H7 (cell line): Measurements from ENCODE around the gene ICE1. TPM values are rescaled to one million over a fixed set of nuclear protein-coding genes. Genes with fewer than 3 reads are reported as not detected.

Source experiments
- DNase-seq: peaks from one replicate; pipeline ENCODE4 v3.0.0; 2012
- H3K27me3 ChIP-seq: 2 replicates; pipeline ENCODE4 v1.6.0; 2011; ENCODE audit warnings: mild to moderate bottlenecking, low read length; ENCODE audit not compliant: control insufficient read depth, insufficient read depth
- H3K36me3 ChIP-seq: replicated peaks from 2 replicates; pipeline ENCODE4 v1.5.1; 2011; ENCODE audit warnings: low read length; ENCODE audit not compliant: control insufficient read depth, insufficient read depth
- H3K4me3 ChIP-seq: 2 replicates; pipeline ENCODE4 v1.5.1; 2011; ENCODE audit warnings: low read depth, mild to moderate bottlenecking, control low read depth, low read length, moderate library complexity; ENCODE audit not compliant: insufficient read depth
- total RNA-seq: library from RNA; depleted of rRNA; stranded (reverse); fragments of >200 nt; shearing (Covaris generic); gene quantifications from 2 replicates; pipeline ENCODE4 v1.2.3, GENCODE V29; 2014

The ICE1 gene
- total RNA-seq, 1 experiment from 2014 or later: 20.3 TPM

DNA sequence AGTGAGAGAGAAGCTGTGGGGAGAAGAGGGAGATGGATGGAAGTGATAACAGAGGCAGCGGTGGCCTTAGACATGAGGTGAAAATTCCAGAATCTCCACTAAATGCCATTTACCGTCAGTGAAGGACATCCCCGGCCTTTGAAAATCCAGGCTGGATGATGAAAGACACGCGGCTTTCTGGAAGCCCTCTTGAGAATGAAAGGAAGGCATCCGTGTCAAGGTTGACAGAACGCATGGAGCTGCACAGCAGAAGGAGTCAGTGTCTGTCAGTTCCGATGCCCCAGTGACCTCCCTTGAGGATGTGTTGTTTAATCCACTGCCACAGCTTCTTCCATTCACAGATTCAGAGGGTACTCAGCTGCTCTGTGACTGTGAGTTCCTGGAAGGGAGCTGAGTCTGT is 114.9 kb downstream of the ICE1 start:
- DNase-seq: no peak
- Histone ChIP-seq H3K27me3 (no peaks in the 10 kb centered on the region), H3K4me3 (no peak overlapping the region), H3K36me3 (no peaks in the 10 kb centered on the region)

- no peaks in the 10 kb centered on the region for H3K27me3 ChIP-seq
- no peak for DNase-seq
- H3K4me3 ChIP-seq: no peak overlapping the region
- H3K36me3 ChIP-seq: no peaks in the 10 kb centered on the region
Observed at GRCh38 chr5:5539590-5539989, 117.1 kb downstream of the ICE1 start.
